ENCODE data around the gene OPA3.
A peak's percentile ranks its signal among the peaks of the same experiment; 100 is the strongest.

Gene OPA3

DNA sequence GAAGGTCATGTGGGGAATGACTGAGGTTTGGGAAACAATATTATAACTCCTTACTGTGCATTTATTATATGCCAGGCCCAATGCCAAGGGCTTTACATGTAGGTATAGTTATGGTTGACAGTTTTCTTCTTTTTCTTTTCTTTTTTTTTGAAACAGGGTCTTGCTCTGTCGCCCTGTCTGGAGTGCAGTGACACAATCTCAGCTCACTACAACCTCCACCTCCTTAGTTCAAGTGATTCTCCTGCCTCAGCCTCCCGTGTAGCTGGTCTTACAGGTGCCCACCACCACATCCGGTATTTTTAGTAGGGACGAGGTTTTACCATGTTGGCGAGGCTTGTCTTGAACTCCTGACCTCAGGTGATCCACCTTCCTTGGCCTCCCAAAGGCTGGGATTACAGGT lies 101.6 kb downstream of the OPA3 start:
- DNase-seq (ENCODE audit: low read depth in 2 of 2, low spot score in 1 of 2), result no peak

GRCh38 chr19:45478454-45479238 lies 106.0 kb downstream of the OPA3 start:
- DNase-seq (ENCODE audit: low read depth in 2 of 2, low spot score in 1 of 2), result peak; percentile 69 to 82

GRCh38 chr19:45477713-45478453 lies 106.7 kb downstream of the OPA3 start:
- DNase-seq (ENCODE audit: low read depth in 2 of 2, low spot score in 1 of 2), result no peak
